Activated naive CD4-positive, alpha-beta T cell treated with anti-CD3 and anti-CD28 coated beads, Interleukin-2, amount 10 ng/mL, durations not matched to agents 7 days and 5 days (primary cell): Measurements from ENCODE around the gene MTUS2.

ENCODE experiments used
- CTCF ChIA-PET: fragments of 350-600 bp; sonication (Branson Sonifier 250); formaldehyde crosslinking; loops from one replicate; lab custom pipeline; 2021; ENCODE audit warnings: antibody characterized with exemption; lab: Charles Lee
- DNase-seq: peaks from one replicate; pipeline ENCODE4 v3.0.0-alpha.2; 2020
- H3K27ac Mint-ChIP-seq: one replicate; pipeline ENCODE4 v1.8.0; 2021; ENCODE audit warnings: mild to moderate bottlenecking, moderate library complexity, mixed read lengths
- H3K27me3 Mint-ChIP-seq: one replicate; pipeline ENCODE4 v1.8.0; 2021; ENCODE audit warnings: mild to moderate bottlenecking, mixed read lengths
- H3K36me3 Mint-ChIP-seq: one replicate; pipeline ENCODE4 v1.8.0; 2021; ENCODE audit warnings: mixed read lengths
- H3K4me1 Mint-ChIP-seq: one replicate; pipeline ENCODE4 v1.8.0; 2021; ENCODE audit warnings: mixed read lengths
- H3K4me3 Mint-ChIP-seq: one replicate; pipeline ENCODE4 v1.8.0; 2021; ENCODE audit warnings: mild to moderate bottlenecking, moderate library complexity, mixed read lengths
- H3K9me3 Mint-ChIP-seq: one replicate; pipeline ENCODE4 v1.8.0; 2021; ENCODE audit warnings: mixed read lengths

Gene MTUS2

DNA sequence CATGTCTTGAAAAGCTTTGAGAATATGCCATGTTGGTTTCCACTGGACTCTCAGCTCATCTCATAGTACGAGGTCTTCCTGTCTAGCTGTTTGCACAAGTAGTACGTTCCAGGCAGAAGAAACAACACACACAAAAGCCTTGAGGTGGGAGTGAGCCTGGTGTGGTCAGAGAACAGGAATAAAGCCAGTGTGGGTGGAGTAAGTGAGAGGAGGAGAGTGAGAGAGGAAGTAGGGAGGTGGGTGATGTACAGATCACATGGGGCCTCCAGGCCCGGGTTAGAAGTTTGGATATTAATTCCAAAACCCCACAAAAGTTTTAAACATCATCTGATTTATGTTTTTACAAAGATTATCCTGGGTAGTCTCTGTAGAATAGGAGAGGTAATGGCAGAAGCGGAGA, 230.6 kb downstream of the MTUS2 start:
- CTCF ChIA-PET: interaction anchor here (0.6 kb wide), 1 partner anchor 33 kb away, joined by 3 read pairs; no protein-coding TSS in a partner anchor
- Mint-ChIP-seq H3K4me1 (no peaks in the 10 kb centered on the region), H3K9me3 (peaks cover 12% of the 10 kb centered on the region), H3K27me3 (no peaks in the 10 kb centered on the region), H3K36me3 (no peaks in the 10 kb centered on the region), H3K27ac (no peak overlapping the region), H3K4me3 (no peak overlapping the region)
- DNase-seq: no peak

GRCh38 chr13:29059800-29060199, 239.7 kb downstream of the MTUS2 start:
- H3K27ac Mint-ChIP-seq: no peak overlapping the region
- CTCF ChIA-PET: no interaction called here

DNA sequence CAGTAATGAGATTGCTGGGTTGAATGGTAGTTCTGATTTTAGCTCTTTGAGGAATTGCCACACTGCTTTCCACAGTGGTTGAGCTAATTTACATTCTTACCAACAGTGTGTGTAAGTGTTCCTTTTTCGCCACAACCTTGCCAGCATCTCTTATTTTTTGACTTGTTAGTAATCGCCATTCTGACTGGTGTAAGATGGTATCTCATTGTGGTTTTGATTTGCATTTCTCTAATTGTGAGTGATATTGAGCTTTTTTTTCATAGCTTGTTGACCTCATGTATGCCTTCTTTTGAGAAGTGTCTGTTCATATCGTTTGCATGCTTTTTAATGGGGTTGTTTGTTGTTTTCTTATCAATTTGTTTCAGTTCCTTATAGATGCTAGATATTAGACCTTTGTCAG, 245.0 kb downstream of the MTUS2 start:
- no peak for DNase-seq
- no peaks in the 10 kb centered on the region for H3K9me3 Mint-ChIP-seq
- H3K4me3 Mint-ChIP-seq: no peak overlapping the region
- no peaks in the 10 kb centered on the region for H3K27me3 Mint-ChIP-seq
- no peaks in the 10 kb centered on the region for H3K4me1 Mint-ChIP-seq
- H3K27ac Mint-ChIP-seq: no peak overlapping the region
- H3K36me3 Mint-ChIP-seq: no peaks in the 10 kb centered on the region
- CTCF ChIA-PET: no interaction called here

More at GRCh38 chr13:29059800-29060199, 239.7 kb downstream of the MTUS2 start:
- no peaks in the 10 kb centered on the region for H3K4me1 Mint-ChIP-seq
- no peak overlapping the region for H3K4me3 Mint-ChIP-seq
- no peaks in the 10 kb centered on the region for H3K36me3 Mint-ChIP-seq
- H3K27me3 Mint-ChIP-seq: no peaks in the 10 kb centered on the region
- H3K9me3 Mint-ChIP-seq: peaks cover 15% of the 10 kb centered on the region
- no peak for DNase-seq

- Mint-ChIP-seq H3K4me3 (no peak overlapping the region), H3K27ac (no peak overlapping the region), H3K27me3 (no peaks in the 10 kb centered on the region), H3K36me3 (no peaks in the 10 kb centered on the region), H3K4me1 (no peaks in the 10 kb centered on the region), H3K9me3 (no peaks in the 10 kb centered on the region)
- DNase-seq: no peak
- CTCF ChIA-PET: no interaction called here
These were observed 247.3 kb downstream of the MTUS2 start for GRCh38 chr13:29067306-29067945.

GRCh38 chr13:29073755-29074154, 253.6 kb downstream of the MTUS2 start:
- no peaks in the 10 kb centered on the region for H3K9me3 Mint-ChIP-seq
- no peak for DNase-seq
- no peaks in the 10 kb centered on the region for H3K36me3 Mint-ChIP-seq
- H3K4me1 Mint-ChIP-seq: peaks cover 2% of the 10 kb centered on the region
- no peak overlapping the region for H3K4me3 Mint-ChIP-seq
- H3K27ac Mint-ChIP-seq: no peak overlapping the region
- H3K27me3 Mint-ChIP-seq: no peaks in the 10 kb centered on the region
- CTCF ChIA-PET: no interaction called here

- Mint-ChIP-seq H3K9me3 (peaks cover 2% of the 10 kb centered on the region), H3K27me3 (peaks cover 4% of the 10 kb centered on the region), H3K36me3 (no peaks in the 10 kb centered on the region), H3K27ac (no peak overlapping the region), H3K4me3 (no peak overlapping the region), H3K4me1 (peaks cover 20% of the 10 kb centered on the region)
- CTCF ChIA-PET: no interaction called here
- DNase-seq: no peak
These were observed 257.1 kb downstream of the MTUS2 start for GRCh38 chr13:29077051-29077813.

GRCh38 chr13:29081036-29081435, 260.9 kb downstream of the MTUS2 start:
- CTCF ChIA-PET: interaction anchor here (0.6 to 1.2 kb wide), 3 partner anchors 281 to 287 kb away, joined by 3 to 5 read pairs (median 3); no protein-coding TSS in a partner anchor
- Mint-ChIP-seq H3K9me3 (peaks cover 4% of the 10 kb centered on the region), H3K36me3 (no peaks in the 10 kb centered on the region), H3K27me3 (peaks cover 4% of the 10 kb centered on the region), H3K4me1 (peaks cover 20% of the 10 kb centered on the region), H3K4me3 (no peak overlapping the region), H3K27ac (peak overlapping the region; percentile 49)
- DNase-seq: peak; percentile 59

- Mint-ChIP-seq H3K27ac (no peak overlapping the region), H3K4me3 (no peak overlapping the region), H3K36me3 (no peaks in the 10 kb centered on the region), H3K9me3 (peaks cover 4% of the 10 kb centered on the region), H3K27me3 (peaks cover 4% of the 10 kb centered on the region), H3K4me1 (peaks cover 20% of the 10 kb centered on the region)
- CTCF ChIA-PET: interaction anchor here (0.7 kb wide), 1 partner anchor 286 kb away, joined by 5 read pairs; no protein-coding TSS in a partner anchor
- DNase-seq: no peak
These were observed 261.7 kb downstream of the MTUS2 start for GRCh38 chr13:29081697-29082440.

DNA sequence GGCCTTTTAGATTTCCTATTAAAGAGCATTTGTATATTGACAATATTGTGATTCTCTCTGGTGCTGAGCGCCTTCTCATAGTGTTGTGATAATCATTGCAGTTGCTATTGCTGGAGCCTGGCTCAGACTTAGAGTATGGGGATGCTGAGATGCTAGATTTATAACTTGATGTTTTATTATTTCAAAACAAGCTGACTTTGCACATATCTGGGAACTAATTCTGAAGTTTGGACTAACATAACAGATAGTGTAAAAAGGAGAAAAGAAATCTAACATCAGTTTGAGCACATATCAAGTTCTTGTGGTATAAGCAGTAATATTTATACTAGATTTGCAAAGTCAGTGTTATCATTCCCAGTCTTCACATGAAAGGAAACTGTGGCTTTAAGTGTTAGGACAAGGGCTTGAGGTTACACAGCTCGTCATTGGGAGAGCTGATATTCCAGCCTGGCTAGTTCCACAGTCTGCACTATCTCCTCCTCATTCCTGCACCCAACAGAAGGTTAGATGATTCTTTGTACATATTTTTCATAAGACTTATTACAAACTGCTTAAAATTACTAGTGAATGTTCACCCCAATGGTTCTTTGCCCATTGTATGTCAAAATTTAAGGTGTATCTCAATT, 279.8 kb downstream of the MTUS2 start:
- Mint-ChIP-seq H3K27ac (no peak overlapping the region), H3K4me3 (no peak overlapping the region), H3K9me3 (no peaks in the 10 kb centered on the region), H3K4me1 (no peaks in the 10 kb centered on the region), H3K36me3 (no peaks in the 10 kb centered on the region), H3K27me3 (no peaks in the 10 kb centered on the region)
- CTCF ChIA-PET: no interaction called here
- DNase-seq: no peak

- Mint-ChIP-seq H3K27ac (no peak overlapping the region), H3K36me3 (no peaks in the 10 kb centered on the region), H3K27me3 (no peaks in the 10 kb centered on the region), H3K9me3 (no peaks in the 10 kb centered on the region), H3K4me3 (no peak overlapping the region), H3K4me1 (no peaks in the 10 kb centered on the region)
- CTCF ChIA-PET: no interaction called here
- DNase-seq: no peak
These were observed 280.6 kb downstream of the MTUS2 start for GRCh38 chr13:29100758-29101157.

- Mint-ChIP-seq H3K9me3 (no peaks in the 10 kb centered on the region), H3K27me3 (no peaks in the 10 kb centered on the region), H3K36me3 (no peaks in the 10 kb centered on the region), H3K27ac (no peak overlapping the region), H3K4me3 (no peak overlapping the region), H3K4me1 (no peaks in the 10 kb centered on the region)
- CTCF ChIA-PET: no interaction called here
- DNase-seq: no peak
These were observed 281.3 kb downstream of the MTUS2 start for GRCh38 chr13:29101409-29101808.

DNA sequence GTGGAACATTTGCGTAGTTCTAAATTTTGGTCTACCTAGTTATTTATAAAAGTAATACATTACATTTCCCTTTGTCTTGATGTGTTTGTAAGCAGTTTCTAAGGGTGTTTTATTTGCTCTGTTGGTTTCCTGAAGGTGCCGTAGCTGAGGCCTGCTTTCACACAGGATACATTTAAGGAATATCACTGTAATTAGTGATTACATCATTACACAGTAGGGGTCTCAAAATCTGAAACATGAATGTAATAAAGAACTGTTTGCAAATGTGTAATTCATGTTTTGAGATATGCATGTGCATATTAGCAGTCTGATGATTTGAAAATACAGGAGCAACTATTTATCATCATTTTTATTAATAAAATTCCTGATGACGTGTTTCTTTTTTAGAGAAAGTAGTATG, 281.8 kb downstream of the MTUS2 start:
- no peaks in the 10 kb centered on the region for H3K27me3 Mint-ChIP-seq
- H3K4me3 Mint-ChIP-seq: no peak overlapping the region

GRCh38 chr13:29103065-29103800, 283.1 kb downstream of the MTUS2 start:
- Mint-ChIP-seq H3K4me3 (no peak overlapping the region), H3K27me3 (no peaks in the 10 kb centered on the region), H3K27ac (no peak overlapping the region), H3K9me3 (no peaks in the 10 kb centered on the region), H3K4me1 (no peaks in the 10 kb centered on the region), H3K36me3 (no peaks in the 10 kb centered on the region)
- DNase-seq: no peak
- CTCF ChIA-PET: no interaction called here

More for the DNA sequence above, 281.8 kb downstream of the MTUS2 start:
- H3K4me1 Mint-ChIP-seq: no peaks in the 10 kb centered on the region
- H3K9me3 Mint-ChIP-seq: no peaks in the 10 kb centered on the region
- H3K27ac Mint-ChIP-seq: no peak overlapping the region
- no peak for DNase-seq
- CTCF ChIA-PET: no interaction called here
- no peaks in the 10 kb centered on the region for H3K36me3 Mint-ChIP-seq
